Activated CD4-positive, CD25-positive, alpha-beta regulatory T cell (primary cell): ENCODE measurements around the gene PGP.

Experiments used
- DNase-seq, 4 experiments: peaks; one replicate each; lab custom pipeline; 2025; lab: John Stamatoyannopoulos, UW

PGP gene

GRCh38 chr16:2180962-2181923 lies 33.4 kb downstream of the PGP start:
- DNase-seq: no peak

- DNase-seq: no peak
Observed at GRCh38 chr16:2180461-2180860, 34.2 kb downstream of the PGP start.

- DNase-seq: no peak
Observed at GRCh38 chr16:2179576-2179975, 35.1 kb downstream of the PGP start.

- DNase-seq: no peak
Observed at GRCh38 chr16:2179107-2179501, 35.5 kb downstream of the PGP start.

GRCh38 chr16:2178321-2179106 lies 36.1 kb downstream of the PGP start:
- DNase-seq: no peak

GRCh38 chr16:2177561-2177960 lies 37.1 kb downstream of the PGP start:
- no peak for DNase-seq

GRCh38 chr16:2177101-2177500 lies 37.5 kb downstream of the PGP start:
- no peak for DNase-seq

- no peak for DNase-seq
Observed at GRCh38 chr16:2176047-2176446, 38.6 kb downstream of the PGP start.

GRCh38 chr16:2175454-2175853 lies 39.2 kb downstream of the PGP start:
- DNase-seq: no peak

- DNase-seq: no peak
Observed at GRCh38 chr16:2174396-2175131, 40.1 kb downstream of the PGP start.

GRCh38 chr16:2173916-2174315 lies 40.7 kb downstream of the PGP start:
- DNase-seq: no peak

GRCh38 chr16:2173366-2173765 lies 41.3 kb downstream of the PGP start:
- no peak for DNase-seq

GRCh38 chr16:2172688-2173335 lies 41.8 kb downstream of the PGP start:
- no peak for DNase-seq

- no peak for DNase-seq
Observed at GRCh38 chr16:2171601-2172178, 43.0 kb downstream of the PGP start.

- no peak for DNase-seq
Observed at GRCh38 chr16:2170587-2171435, 43.8 kb downstream of the PGP start.

GRCh38 chr16:2170080-2170479 lies 44.6 kb downstream of the PGP start:
- no peak for DNase-seq

GRCh38 chr16:2167068-2167638 lies 47.5 kb downstream of the PGP start:
- no peak for DNase-seq

GRCh38 chr16:2166263-2167067 lies 48.2 kb downstream of the PGP start:
- no peak for DNase-seq

GRCh38 chr16:2165861-2166260 lies 48.8 kb downstream of the PGP start:
- no peak for DNase-seq
